ENCODE measurements around the gene NPAS1. TPM values are rescaled to one million over a fixed set of nuclear protein-coding genes. Genes with fewer than 3 reads are reported as not detected.

NPAS1 gene
- total and polyA plus RNA-seq, 2 of the 8 experiments (the other 6 are each of a cell fraction or from before 2014, with no cell fraction given): 9.9 to 13.9 TPM

DNA sequence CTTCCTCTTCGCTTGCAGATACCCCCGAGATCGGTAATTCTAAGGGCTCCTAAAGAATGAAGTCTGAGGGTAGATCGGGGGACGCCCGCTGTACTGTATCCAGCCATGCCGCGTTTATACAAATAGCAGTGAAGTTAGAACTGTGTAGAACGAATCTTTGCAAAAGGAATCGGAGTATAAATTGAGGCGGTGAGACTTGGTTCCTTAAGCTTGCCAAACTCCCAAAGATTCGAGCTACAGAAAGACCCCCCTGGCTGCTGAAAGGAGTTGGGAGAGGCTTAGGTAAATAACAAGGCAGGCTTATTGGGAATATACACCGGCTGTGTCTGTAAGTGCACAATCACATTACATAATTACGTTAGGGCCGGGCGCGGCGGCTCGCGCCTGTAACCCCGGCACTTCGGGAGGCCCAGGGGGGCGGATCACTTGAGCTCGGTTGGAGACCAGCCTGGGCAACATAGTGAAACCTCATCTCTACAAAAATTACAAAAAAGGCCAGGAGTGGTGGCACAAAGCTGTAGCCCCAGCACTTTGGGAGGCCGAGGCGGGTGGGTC is 16.5 kb downstream of the NPAS1 start:
- H4K8ac ChIP-seq (ENCODE audit: extremely low read depth, insufficient read depth, low read length): no peak overlapping the region
- FAIRE-seq: no peak
- DNase-seq (ENCODE audit: low read depth in 1 of 2, low spot score in 2 of 2): no peak
- peak overlapping the region in 3 of 4 experiments; percentile 23 to 65 (median 42); a peak in 7 of 8 replicates for H3K4me3 ChIP-seq (ENCODE audit: extremely low read depth in 1 of 4, insufficient read depth in 2 of 4, low read depth in 3 of 4, low read length in 4 of 4)
- POLR2A ChIA-PET (ENCODE audit: partially characterized antibody): interaction anchor here (0.6 to 2.9 kb wide), 7 partner anchors 12 to 77 kb away, joined by 3 to 17 read pairs (median 3); partner anchors contain the start of genes TMEM160 and ZC3H4
- H3K79me1 ChIP-seq (ENCODE audit: low read depth, low read length): no peaks in the 10 kb centered on the region
- CTCF ChIA-PET (ENCODE audit: partially characterized antibody): interaction anchor here (0.5 to 6.5 kb wide), 17 partner anchors 9 to 249 kb away, joined by 3 to 48 read pairs (median 5); partner anchors contain the start of gene NPAS1
- no peak overlapping the region for H2BK20ac ChIP-seq (ENCODE audit: low read length)
- no peak overlapping the region for H2AK5ac ChIP-seq (ENCODE audit: low read depth, low read length)
- H3K23ac ChIP-seq (ENCODE audit: insufficient read length): no peak overlapping the region
- H3K14ac ChIP-seq (ENCODE audit: insufficient read length): no peak overlapping the region
- H4K20me1 ChIP-seq (replicated peaks in 1 of 2; ENCODE audit: control insufficient read depth in 1 of 2, insufficient read depth in 2 of 2, low read length in 2 of 2): peaks cover 0 to 2% of the 10 kb centered on the region in 2 experiments
- H3K4me1 ChIP-seq (replicated peaks in 1 of 4; ENCODE audit: control insufficient read depth in 3 of 4, insufficient read depth in 4 of 4, low read length in 3 of 4): peaks cover 3 to 7% (median 6%) of the 10 kb centered on the region in 4 experiments; a peak in 6 of 7 replicates
- H3K27me3 ChIP-seq (replicated peaks in 1 of 4; ENCODE audit: control insufficient read depth in 3 of 4, extremely low read depth in 1 of 4, insufficient read depth in 3 of 4, low read length in 3 of 4): no peaks in the 10 kb centered on the region; a peak in 1 of 7 replicates
- H2BK12ac ChIP-seq (ENCODE audit: low read depth, low read length): no peak overlapping the region
- H3K36me3 ChIP-seq (ENCODE audit: control insufficient read depth in 2 of 4, insufficient read depth in 4 of 4, low read length in 3 of 4): no peaks in the 10 kb centered on the region
- H3K9ac ChIP-seq (replicated peaks in 1 of 4; ENCODE audit: extremely low read depth in 1 of 4, low read depth in 3 of 4, low read length in 3 of 4): no peak overlapping the region
- no peaks in the 10 kb centered on the region for H3K9me3 ChIP-seq (ENCODE audit: insufficient read depth in 2 of 2, low read depth in 1 of 2, low read length in 1 of 2)
- no peak overlapping the region for H4K5ac ChIP-seq (ENCODE audit: insufficient read length, low read depth, low read length)
- H3K27ac ChIP-seq (ENCODE audit: low read depth, low read length): no peak overlapping the region
- no peak overlapping the region for H3K18ac ChIP-seq (ENCODE audit: extremely low read depth, low read length)
- H3K56ac ChIP-seq (replicated peaks; ENCODE audit: insufficient read length, low read depth, low read length): no peak overlapping the region
- H2BK15ac ChIP-seq (ENCODE audit: low read length): no peak overlapping the region
- H3K79me2 ChIP-seq (ENCODE audit: control insufficient read depth in 1 of 2, insufficient read depth in 2 of 2, low read length in 2 of 2): no peaks in the 10 kb centered on the region
- H2AFZ ChIP-seq (ENCODE audit: low read length): no peak overlapping the region
- H3K4ac ChIP-seq (replicated peaks; ENCODE audit: insufficient read length, low read depth, low read length): no peak overlapping the region
- 75% methylated on average over 23 of the region's 26 CpGs; no CpG with 5 or more reads in 1 of the 2 experiments for WGBS, 2 experiments (ENCODE audit: extremely low coverage in 1 of 2, insufficient coverage in 1 of 2, insufficient read length in 1 of 2, insufficient replicate concordance in 2 of 2, low coverage in 1 of 2, low lambda C conversion rate in 2 of 2, missing lambda C conversion rate in 1 of 2)
- H3K23me2 ChIP-seq (ENCODE audit: low read depth, low read length): peaks cover 4% of the 10 kb centered on the region; the same call in 1 of the 2 replicates
- H3K4me2 ChIP-seq (ENCODE audit: insufficient read depth in 1 of 2, low read depth in 2 of 2, low read length in 2 of 2): peak overlapping the region; percentile 57 to 77
- H4K91ac ChIP-seq (replicated peaks; ENCODE audit: insufficient read length, low read length): no peak overlapping the region
- no peak overlapping the region for H2BK120ac ChIP-seq (replicated peaks; ENCODE audit: low read depth, low read length)
- H2BK5ac ChIP-seq (ENCODE audit: low read depth, low read length): no peak overlapping the region
- TF ChIP-seq, protein P1, sequence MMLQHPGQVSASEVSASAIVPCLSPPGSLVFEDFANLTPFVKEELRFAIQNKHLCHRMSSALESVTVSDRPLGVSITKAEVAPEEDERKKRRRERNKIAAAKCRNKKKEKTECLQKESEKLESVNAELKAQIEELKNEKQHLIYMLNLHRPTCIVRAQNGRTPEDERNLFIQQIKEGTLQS (IDR thresholded peaks at IDR 0.05; ENCODE audit: insufficient read depth, low read depth, low read length): no peak
- TF ChIP-seq RFX5 (IDR thresholded peaks at IDR 0.05; ENCODE audit: borderline replicate concordance, low read depth, low read length): no peak
- no peak for TF ChIP-seq CHD2 (IDR thresholded peaks at IDR 0.05; ENCODE audit: low read length)
- TF ChIP-seq TBP (IDR thresholded peaks at IDR 0.05; ENCODE audit: low read depth, low read length): no peak
- TF ChIP-seq TCF12 (IDR thresholded peaks at IDR 0.05; ENCODE audit: low read depth, low read length): no peak
- TF ChIP-seq KDM5A (IDR thresholded peaks at IDR 0.05; ENCODE audit: low read length): no peak
- TF ChIP-seq, protein P2, sequence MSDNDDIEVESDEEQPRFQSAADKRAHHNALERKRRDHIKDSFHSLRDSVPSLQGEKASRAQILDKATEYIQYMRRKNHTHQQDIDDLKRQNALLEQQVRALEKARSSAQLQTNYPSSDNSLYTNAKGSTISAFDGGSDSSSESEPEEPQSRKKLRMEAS (IDR thresholded peaks at IDR 0.05): no peak
- TF ChIP-seq CBX5 (IDR thresholded peaks at IDR 0.05; ENCODE audit: low read depth, low read length): no peak
- no peak for TF ChIP-seq FOSL1 (IDR thresholded peaks at IDR 0.05; ENCODE audit: insufficient read depth, low read depth, low read length)
- TF ChIP-seq CBX8 (IDR thresholded peaks at IDR 0.05; ENCODE audit: borderline replicate concordance, low read depth, low read length): no peak
- no peak for TF ChIP-seq ZNF274 (IDR thresholded peaks at IDR 0.05; ENCODE audit: borderline replicate concordance, extremely low read depth, low read length)
- no peak for TF ChIP-seq KDM1A (IDR thresholded peaks at IDR 0.05; ENCODE audit: borderline replicate concordance, low read length)
- no peak for TF ChIP-seq RXRA (IDR thresholded peaks at IDR 0.05; ENCODE audit: insufficient read depth, low read depth, low read length)
